T-cell (primary cell): ENCODE results near the gene EIF4A3. TPM values are rescaled to one million over a fixed set of nuclear protein-coding genes. Genes with fewer than 3 reads are reported as not detected.
"Not testable (repeated sequence)": the region's sequence is repeated elsewhere in the genome, so short reads cannot be mapped to it uniquely, and the experiment has no call there.

Experiments used
- ATAC-seq, 4 experiments: fragments of 200-7000 bp in 3 of 4; fragments of 150-1000 bp in 1 of 4; cut with Tn5 transposase; replicated peaks in 1 of 4; 1 replicate in 3 of 4; 2 replicates in 1 of 4; pipeline ENCODE4 v1.10.0; 2021; ENCODE audit warnings: moderate library complexity in 3 of 4, mild to moderate bottlenecking in 2 of 4, moderate number of reproducible peaks in 1 of 4
- CTCF ChIA-PET, 2 donors: fragments of 300-600 bp; sonication (Branson Sonifier 250); formaldehyde crosslinking; loops; one replicate each; lab custom pipeline; 2022; ENCODE audit warnings: antibody characterized with exemption in 2 of 2; lab: Charles Lee
- POLR2A ChIA-PET, 2 donors: fragments of 300-600 bp; sonication (Branson Sonifier 250); formaldehyde crosslinking; loops; one replicate each; lab custom pipeline; 2022; ENCODE audit warnings: antibody characterized with exemption in 2 of 2; lab: Charles Lee
- DNase-seq, 35 experiments: peaks; one replicate each; pipeline versions ENCODE4 v3.0.0 to v3.0.0-alpha.2; 2013 to 2023
- H3K27ac ChIP-seq: one replicate; pipeline ENCODE4 v1.5.1; 2013; ENCODE audit warnings: low read length
- H3K27me3 ChIP-seq, 2 experiments: replicated peaks in 1 of 2; 1 replicate in 1 of 2; 2 replicates in 1 of 2; pipeline versions ENCODE4 v1.6.1 to v1.7.0; 2013; ENCODE audit warnings: low read length in 1 of 2, mixed read lengths in 1 of 2; ENCODE audit not compliant: control insufficient read depth in 2 of 2, insufficient read depth in 2 of 2; ENCODE audit errors: extremely low read depth in 1 of 2
- H3K36me3 ChIP-seq, 2 donors: 1 replicate in 1 of 2; 2 replicates in 1 of 2; pipeline versions ENCODE4 v1.6.1 to v1.7.0; 2013; ENCODE audit warnings: low read length in 1 of 2; ENCODE audit not compliant: control insufficient read depth in 2 of 2, insufficient read depth in 1 of 2; ENCODE audit errors: extremely low read depth in 1 of 2
- H3K4me1 ChIP-seq, 2 experiments: 1 replicate in 1 of 2; 2 replicates in 1 of 2; pipeline versions ENCODE4 v1.6.1 to v1.7.0; 2013; ENCODE audit warnings: low read length in 2 of 2, mixed read lengths in 1 of 2; ENCODE audit not compliant: insufficient read depth in 2 of 2, control insufficient read depth in 1 of 2; ENCODE audit errors: extremely low read depth in 1 of 2
- H3K4me3 ChIP-seq, 2 donors: 1 replicate in 1 of 2; 2 replicates in 1 of 2; pipeline versions ENCODE4 v1.5.1 to v1.7.0; 2013; ENCODE audit warnings: mild to moderate bottlenecking in 2 of 2, low read length in 1 of 2, moderate library complexity in 1 of 2; ENCODE audit not compliant: control insufficient read depth in 1 of 2; ENCODE audit errors: extremely low read depth in 1 of 2
- H3K9me3 ChIP-seq: 2 replicates; pipeline ENCODE4 v1.7.0; 2013
- H3K27ac Mint-ChIP-seq, 2 donors: one replicate each; pipeline ENCODE4 v1.8.0; 2020 to 2021; ENCODE audit warnings: mild to moderate bottlenecking in 2 of 2, mixed read lengths in 2 of 2
- H3K27me3 Mint-ChIP-seq, 2 donors: one replicate each; pipeline ENCODE4 v1.8.0; 2021 to 2022; ENCODE audit warnings: mixed read lengths in 2 of 2
- H3K36me3 Mint-ChIP-seq: one replicate; pipeline ENCODE4 v1.8.0; 2021; ENCODE audit warnings: mixed read lengths
- H3K4me1 Mint-ChIP-seq, 3 donors: one replicate each; pipeline ENCODE4 v1.8.0; 2020 to 2022; ENCODE audit warnings: mixed read lengths in 3 of 3, mild to moderate bottlenecking in 1 of 3
- H3K4me3 Mint-ChIP-seq, 3 donors: one replicate each; pipeline ENCODE4 v1.8.0; 2020 to 2022; ENCODE audit warnings: mild to moderate bottlenecking in 3 of 3, mixed read lengths in 3 of 3, moderate library complexity in 3 of 3
- H3K9me3 Mint-ChIP-seq, 3 donors: one replicate each; pipeline ENCODE4 v1.8.0; 2020 to 2022; ENCODE audit warnings: mixed read lengths in 3 of 3
- WGBS: methylation state at CpG from one replicate; pipeline ENCODE4 v1.1.5; 2013; ENCODE audit warnings: missing lambda C conversion rate; ENCODE audit not compliant: insufficient coverage; 5-methylcytosine and 5-hydroxymethylcytosine counted together
- total RNA-seq, 35 experiments: library from RNA in 6 of 35; stranded (reverse) in 6 of 35; fragments of 120-200 nt in 1 of 35; gene quantifications; one replicate each; pipeline versions ENCODE4 v1.2.1 to v1.2.4 and lab custom pipeline; 2013 to 2026

The EIF4A3 gene
- total RNA-seq, 5 donors from 2014 or later (not counting 1 experiment from before 2014, with no cell fraction given) = 70.1 to 105 (median 71.4) TPM

DNA sequence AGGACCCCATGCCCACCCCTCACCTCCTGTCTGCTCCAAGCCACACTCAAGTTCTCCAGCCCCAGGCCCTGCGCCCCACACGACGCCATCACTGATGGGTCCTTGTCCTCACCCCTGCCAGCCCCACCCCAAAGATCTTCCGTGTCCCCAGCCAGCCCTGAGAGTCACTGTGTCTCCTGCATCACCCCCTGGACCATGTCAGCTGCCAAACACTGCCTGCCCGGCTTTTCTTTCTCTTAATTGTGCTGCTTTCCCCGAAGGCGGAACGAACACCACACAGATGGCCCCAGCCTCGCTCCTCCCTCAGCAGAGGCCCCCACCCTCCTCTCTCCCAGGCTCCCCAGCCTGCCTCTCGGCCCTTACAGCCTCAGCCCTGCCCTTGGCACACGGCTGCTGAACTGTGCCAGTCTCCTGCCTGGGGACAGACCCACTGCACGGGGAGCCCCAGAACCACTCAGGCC lies 50.3 kb downstream of the EIF4A3 start:
- H3K9me3 Mint-ChIP-seq = no peaks in the 10 kb centered on the region
- H3K27ac Mint-ChIP-seq = no peak overlapping the region
- no peaks in the 10 kb centered on the region for H3K27me3 Mint-ChIP-seq
- POLR2A ChIA-PET = no interaction called here
- peaks cover 0 to 13% of the 10 kb centered on the region in 2 experiments for H3K27me3 ChIP-seq
- no peak for ATAC-seq
- H3K4me1 Mint-ChIP-seq = peaks cover 12 to 19% (median 15%) of the 10 kb centered on the region in 3 donors
- no peak overlapping the region for H3K4me3 Mint-ChIP-seq
- CTCF ChIA-PET = no interaction called here
- H3K4me3 ChIP-seq = no peak overlapping the region
- peaks cover 0 to 14% of the 10 kb centered on the region in 2 experiments for H3K4me1 ChIP-seq
- no peaks in the 10 kb centered on the region for H3K36me3 ChIP-seq
- H3K9me3 ChIP-seq = no peaks in the 10 kb centered on the region
- WGBS = 77% methylated on average over 9 of the region's 12 CpGs
- no peaks in the 10 kb centered on the region for H3K36me3 Mint-ChIP-seq
- H3K27ac ChIP-seq = no peak overlapping the region
- DNase-seq = no peak

GRCh38 chr17:80095844-80096475 lies 51.0 kb downstream of the EIF4A3 start:
- H3K36me3 Mint-ChIP-seq = no peaks in the 10 kb centered on the region
- Histone ChIP-seq H3K4me1 (peaks cover 0 to 13% of the 10 kb centered on the region in 2 experiments), H3K9me3 (no peaks in the 10 kb centered on the region), H3K36me3 (no peaks in the 10 kb centered on the region), H3K27me3 (peaks cover 0 to 13% of the 10 kb centered on the region in 2 experiments), H3K27ac (no peak overlapping the region), H3K4me3 (no peak overlapping the region)
- H3K27ac Mint-ChIP-seq = no peak overlapping the region
- no peaks in the 10 kb centered on the region for H3K9me3 Mint-ChIP-seq
- CTCF ChIA-PET = interaction anchor here in 1 of 2 donors (0.6 kb wide), 1 partner anchor 52 kb away, joined by 4 read pairs; no protein-coding TSS in a partner anchor
- WGBS = 83% methylated on average over 16 of the region's 16 CpGs
- no peak overlapping the region for H3K4me3 Mint-ChIP-seq
- no peaks in the 10 kb centered on the region for H3K27me3 Mint-ChIP-seq
- no peak for ATAC-seq
- DNase-seq = no peak
- peaks cover 11 to 18% (median 15%) of the 10 kb centered on the region in 3 donors for H3K4me1 Mint-ChIP-seq
- POLR2A ChIA-PET = no interaction called here

GRCh38 chr17:80095038-80095843 lies 51.7 kb downstream of the EIF4A3 start:
- POLR2A ChIA-PET = no interaction called here
- no peak for DNase-seq

GRCh38 chr17:80092959-80093358 lies 54.0 kb downstream of the EIF4A3 start:
- ChIA-PET POLR2A (no interaction called here), CTCF (no interaction called here)
- DNase-seq = no peak
- ATAC-seq = no peak
- Mint-ChIP-seq H3K36me3 (no peaks in the 10 kb centered on the region), H3K4me1 (peaks cover 0 to 2% (median 0%) of the 10 kb centered on the region in 3 donors), H3K27me3 (peaks cover 0 to 2% of the 10 kb centered on the region in 2 donors), H3K4me3 (no peak overlapping the region), H3K27ac (no peak overlapping the region), H3K9me3 (no peaks in the 10 kb centered on the region)
- no peak overlapping the region for H3K27ac ChIP-seq
- no peaks in the 10 kb centered on the region for H3K36me3 ChIP-seq
- WGBS = 67% methylated on average over 6 of the region's 8 CpGs
- H3K9me3 ChIP-seq = no peaks in the 10 kb centered on the region
- peaks cover 0 to 14% of the 10 kb centered on the region in 2 experiments for H3K27me3 ChIP-seq
- H3K4me3 ChIP-seq = no peak overlapping the region
- H3K4me1 ChIP-seq = no peaks in the 10 kb centered on the region

More at GRCh38 chr17:80095038-80095843, 51.7 kb downstream of the EIF4A3 start:
- H3K36me3 Mint-ChIP-seq = no peaks in the 10 kb centered on the region
- Histone ChIP-seq H3K9me3 (no peaks in the 10 kb centered on the region), H3K27me3 (peaks cover 0 to 13% of the 10 kb centered on the region in 2 experiments), H3K4me3 (no peak overlapping the region), H3K27ac (no peak overlapping the region), H3K4me1 (peaks cover 0 to 5% of the 10 kb centered on the region in 2 experiments), H3K36me3 (no peaks in the 10 kb centered on the region)
- H3K4me1 Mint-ChIP-seq = peaks cover 3 to 11% (median 7%) of the 10 kb centered on the region in 3 donors
- 91% methylated on average over 36 of the region's 37 CpGs for WGBS
- CTCF ChIA-PET = interaction anchor here in 1 of 2 donors (0.6 kb wide), 1 partner anchor 53 kb away, joined by 4 read pairs; no protein-coding TSS in a partner anchor
- peaks cover 0 to 2% of the 10 kb centered on the region in 2 donors for H3K27me3 Mint-ChIP-seq
- no peaks in the 10 kb centered on the region for H3K9me3 Mint-ChIP-seq
- no peak overlapping the region for H3K4me3 Mint-ChIP-seq
- no peak for ATAC-seq
- no peak overlapping the region for H3K27ac Mint-ChIP-seq

- Mint-ChIP-seq H3K4me1 (no peaks in the 10 kb centered on the region), H3K4me3 (no peak overlapping the region), H3K27me3 (peaks cover 0 to 5% of the 10 kb centered on the region in 2 donors), H3K9me3 (no peaks in the 10 kb centered on the region), H3K36me3 (no peaks in the 10 kb centered on the region), H3K27ac (no peak overlapping the region)
- ChIA-PET CTCF (no interaction called here), POLR2A (no interaction called here)
- DNase-seq = no peak
- no peak overlapping the region for H3K27ac ChIP-seq
- no peaks in the 10 kb centered on the region for H3K36me3 ChIP-seq
- no peak for ATAC-seq
- H3K4me1 ChIP-seq = no peaks in the 10 kb centered on the region
- no peak overlapping the region for H3K4me3 ChIP-seq
- no CpG with 5 or more reads among the region's 4 CpGs for WGBS
- H3K27me3 ChIP-seq = peaks cover 0 to 21% of the 10 kb centered on the region in 2 experiments
- no peaks in the 10 kb centered on the region for H3K9me3 ChIP-seq
Observed at GRCh38 chr17:80091376-80091775, 55.6 kb downstream of the EIF4A3 start.

- POLR2A ChIA-PET, H3K27me3 Mint-ChIP-seq, H3K9me3 Mint-ChIP-seq, H3K4me1 ChIP-seq, ATAC-seq, H3K4me3 Mint-ChIP-seq, H3K9me3 ChIP-seq, H3K4me3 ChIP-seq, H3K27ac Mint-ChIP-seq, H3K36me3 ChIP-seq, H3K27ac ChIP-seq, H3K4me1 Mint-ChIP-seq, H3K36me3 Mint-ChIP-seq, DNase-seq: not testable (repeated sequence)
- peaks cover 0 to 24% of the 10 kb centered on the region in 2 experiments for H3K27me3 ChIP-seq
- WGBS = 89% methylated on average over 39 of the region's 44 CpGs
- CTCF ChIA-PET = interaction anchor here in 1 of 2 donors (1.2 kb wide), 1 partner anchor 11 kb away, joined by 4 read pairs; the partner anchor contains the start of gene GAA
Observed at GRCh38 chr17:80090164-80090563, 56.8 kb downstream of the EIF4A3 start.
